GM12878 (cell line): ENCODE results near the gene LGALS3BP.

Experiments
- EGR1 ChIP-seq, 2 experiments: IDR thresholded peaks; 1 replicate in 1 of 2; 2 replicates in 1 of 2; pipeline ENCODE4 v1.6.1; 2011 to 2012; ENCODE audit warnings: low read depth in 2 of 2, low read length in 2 of 2, borderline replicate concordance in 1 of 2, mild to moderate bottlenecking in 1 of 2, moderate library complexity in 1 of 2
- HCFC1 ChIP-seq: fragments of 150-350 bp; IDR thresholded peaks from 2 replicates; pipeline ENCODE4 v1.6.1; 2014; ENCODE audit warnings: low read length
- KDM1A ChIP-seq: fragments of 200-600 bp; sonication (generic); IDR thresholded peaks from 2 replicates; pipeline ENCODE4 v1.6.1; 2016; ENCODE audit warnings: borderline replicate concordance
- SREBF1 ChIP-seq: IDR thresholded peaks from 2 replicates; pipeline ENCODE4 v1.6.1; 2012; ENCODE audit warnings: mild to moderate bottlenecking, low read length
- ZNF24 ChIP-seq: fragments of 450-650 bp; IDR thresholded peaks from 2 replicates; pipeline ENCODE4 v1.6.1; 2017; ENCODE audit warnings: antibody characterized with exemption, mild to moderate bottlenecking

DNA sequence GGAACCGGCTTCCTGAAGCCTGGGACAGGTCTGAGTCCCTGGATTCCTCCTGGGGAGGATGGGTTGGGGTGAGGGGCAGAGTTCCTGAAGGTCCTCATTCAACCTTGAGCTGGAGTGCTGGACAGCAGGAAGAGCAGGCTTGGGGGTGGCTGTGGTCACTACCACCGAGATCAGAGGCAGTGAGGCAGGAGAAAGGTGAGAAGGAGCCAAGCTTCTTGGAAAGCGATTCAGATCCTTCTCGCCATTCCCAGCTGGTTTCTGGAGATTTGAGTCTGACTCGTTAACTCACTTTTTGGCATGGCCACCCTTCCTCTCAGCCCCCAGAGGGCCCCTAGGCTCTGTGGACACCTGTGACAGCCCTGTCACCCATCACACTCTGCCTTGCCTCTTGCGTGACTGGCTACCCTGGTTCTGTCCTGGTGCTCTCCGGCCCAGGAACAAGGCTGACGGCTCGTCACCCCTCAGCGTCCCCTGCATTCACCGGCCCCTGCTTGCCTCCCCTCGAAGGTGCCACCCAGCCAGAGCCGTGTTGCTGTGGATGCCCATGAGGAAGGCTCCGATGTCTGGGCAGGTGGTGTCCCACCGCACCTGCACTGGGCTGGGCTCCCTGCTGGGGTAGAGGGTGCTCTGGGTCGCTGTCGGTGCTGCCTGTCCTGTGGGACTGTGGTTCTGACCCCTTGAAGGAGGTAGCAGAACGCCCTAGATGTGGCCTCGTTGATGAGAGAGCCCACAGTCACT lies 44.9 kb downstream of the LGALS3BP start:
- TF ChIP-seq KDM1A, result no peak
- no peak for TF ChIP-seq SREBF1
- no peak for TF ChIP-seq HCFC1
- no peak for TF ChIP-seq EGR1 (IDR thresholded peaks at IDR 0.05; ENCODE audit: borderline replicate concordance in 1 of 2, low read depth in 2 of 2, low read length in 2 of 2)
- no peak for TF ChIP-seq ZNF24
